ENCODE measurements around the gene CD22.

The CD22 gene

DNA sequence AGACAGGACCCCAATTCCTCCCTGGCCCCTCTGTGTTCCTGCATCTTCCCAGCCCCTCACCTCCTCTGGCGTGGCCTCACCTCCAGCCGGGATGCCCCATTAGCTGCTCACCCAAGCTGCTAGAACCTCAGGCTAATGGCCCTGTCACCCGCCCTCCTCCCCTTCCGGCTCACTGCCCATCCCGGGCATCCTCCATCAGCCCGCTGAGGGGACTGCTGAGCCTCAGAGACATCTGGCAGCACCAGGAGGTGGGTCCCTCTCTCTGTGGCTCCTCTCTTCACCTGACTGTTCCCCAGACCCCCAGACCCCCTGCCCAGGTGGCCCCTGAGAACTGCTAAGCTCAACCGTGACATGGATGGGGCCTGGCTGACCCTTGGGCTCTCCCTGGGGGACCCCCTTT is 21.6 kb downstream of the CD22 start:
- TF ChIP-seq CTCF (conservative IDR thresholded peaks at IDR 0.05) (no peak), ZFX (IDR thresholded peaks at IDR 0.05) (no peak)
- H3K27ac ChIP-seq, result no peak overlapping the region

DNA sequence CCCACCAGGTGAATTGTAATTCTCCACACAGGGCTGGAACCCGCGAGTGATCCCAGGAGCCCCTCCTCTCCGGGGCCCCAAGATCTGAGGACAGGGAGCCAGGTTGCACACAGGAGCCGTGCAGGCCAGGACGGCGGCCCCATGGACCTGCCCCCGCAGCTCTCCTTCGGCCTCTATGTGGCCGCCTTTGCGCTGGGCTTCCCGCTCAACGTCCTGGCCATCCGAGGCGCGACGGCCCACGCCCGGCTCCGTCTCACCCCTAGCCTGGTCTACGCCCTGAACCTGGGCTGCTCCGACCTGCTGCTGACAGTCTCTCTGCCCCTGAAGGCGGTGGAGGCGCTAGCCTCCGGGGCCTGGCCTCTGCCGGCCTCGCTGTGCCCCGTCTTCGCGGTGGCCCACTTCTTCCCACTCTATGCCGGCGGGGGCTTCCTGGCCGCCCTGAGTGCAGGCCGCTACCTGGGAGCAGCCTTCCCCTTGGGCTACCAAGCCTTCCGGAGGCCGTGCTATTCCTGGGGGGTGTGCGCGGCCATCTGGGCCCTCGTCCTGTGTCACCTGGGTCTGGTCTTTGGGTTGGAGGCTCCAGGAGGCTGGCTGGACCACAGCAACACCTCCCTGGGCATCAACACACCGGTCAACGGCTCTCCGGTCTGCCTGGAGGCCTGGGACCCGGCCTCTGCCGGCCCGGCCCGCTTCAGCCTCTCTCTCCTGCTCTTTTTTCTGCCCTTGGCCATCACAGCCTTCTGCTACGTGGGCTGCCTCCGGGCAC is 22.6 kb downstream of the CD22 start:
- no peak for TF ChIP-seq CTCF (conservative IDR thresholded peaks at IDR 0.05)
- TF ChIP-seq ZFX (IDR thresholded peaks at IDR 0.05), result no peak
- no peak overlapping the region for H3K27ac ChIP-seq

DNA sequence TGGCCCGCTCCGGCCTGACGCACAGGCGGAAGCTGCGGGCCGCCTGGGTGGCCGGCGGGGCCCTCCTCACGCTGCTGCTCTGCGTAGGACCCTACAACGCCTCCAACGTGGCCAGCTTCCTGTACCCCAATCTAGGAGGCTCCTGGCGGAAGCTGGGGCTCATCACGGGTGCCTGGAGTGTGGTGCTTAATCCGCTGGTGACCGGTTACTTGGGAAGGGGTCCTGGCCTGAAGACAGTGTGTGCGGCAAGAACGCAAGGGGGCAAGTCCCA is 23.1 kb downstream of the CD22 start:
- H3K27ac ChIP-seq, result no peak overlapping the region
- no peak for TF ChIP-seq ZFX (IDR thresholded peaks at IDR 0.05)

- peak; percentile 89 for TF ChIP-seq CTCF (conservative IDR thresholded peaks at IDR 0.05)
- TF ChIP-seq ZFX (IDR thresholded peaks at IDR 0.05), result no peak
- H3K27ac ChIP-seq, result no peak overlapping the region
Observed at GRCh38 chr19:35352448-35353304, 23.7 kb downstream of the CD22 start.

- no peak overlapping the region for H3K27ac ChIP-seq
- TF ChIP-seq ZFX (IDR thresholded peaks at IDR 0.05) (no peak), CTCF (conservative IDR thresholded peaks at IDR 0.05) (no peak)
Observed at GRCh38 chr19:35353635-35354034, 24.6 kb downstream of the CD22 start.

- H3K27ac ChIP-seq, result no peak overlapping the region
- TF ChIP-seq CTCF (conservative IDR thresholded peaks at IDR 0.05) (no peak), ZFX (IDR thresholded peaks at IDR 0.05) (no peak)
Observed at GRCh38 chr19:35354898-35355297, 25.9 kb downstream of the CD22 start.

DNA sequence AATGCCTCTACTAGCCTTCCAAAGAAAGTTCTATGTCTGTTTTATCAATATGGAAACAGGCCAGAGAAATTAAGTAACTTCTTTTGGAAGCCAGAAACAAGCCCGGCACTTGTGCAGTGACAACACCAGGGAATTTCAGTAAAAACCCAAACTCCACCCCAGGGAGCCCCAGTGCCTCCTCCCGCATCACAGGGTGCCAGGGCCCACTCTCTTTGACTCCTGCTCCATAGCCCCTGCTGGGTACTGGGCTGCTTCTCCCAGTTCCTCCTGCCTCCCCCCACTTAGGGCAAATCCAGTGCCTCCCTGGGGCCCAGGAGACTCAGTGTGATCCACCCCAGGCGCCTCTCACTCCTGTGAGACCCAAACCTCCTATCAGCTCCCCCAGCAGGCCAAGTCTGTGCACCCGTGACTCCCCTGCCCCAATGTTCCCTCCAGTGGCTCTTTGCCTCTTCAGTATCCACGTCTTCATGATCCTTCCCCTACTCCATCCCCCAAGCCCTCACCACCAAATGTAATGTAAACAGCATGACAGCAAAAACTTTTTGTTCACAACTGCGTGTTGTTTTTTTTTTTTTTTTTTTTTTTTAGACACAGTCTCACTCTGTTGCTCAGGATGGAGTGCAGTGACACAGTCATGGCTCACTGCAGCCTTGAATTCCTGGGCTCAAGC is 26.9 kb downstream of the CD22 start:
- no peak for TF ChIP-seq CTCF (conservative IDR thresholded peaks at IDR 0.05)
- no peak for TF ChIP-seq ZFX (IDR thresholded peaks at IDR 0.05)
- no peak overlapping the region for H3K27ac ChIP-seq

Data from C4-2B (cell line).